Embryonic facial prominence (tissue), 1 donor: ENCODE data around the gene BLID.

Source experiments
- DNase-seq: peaks from one replicate; pipeline ENCODE4 v3.0.0-alpha.2; 2016; ENCODE audit errors: extremely low spot score

BLID gene

DNA sequence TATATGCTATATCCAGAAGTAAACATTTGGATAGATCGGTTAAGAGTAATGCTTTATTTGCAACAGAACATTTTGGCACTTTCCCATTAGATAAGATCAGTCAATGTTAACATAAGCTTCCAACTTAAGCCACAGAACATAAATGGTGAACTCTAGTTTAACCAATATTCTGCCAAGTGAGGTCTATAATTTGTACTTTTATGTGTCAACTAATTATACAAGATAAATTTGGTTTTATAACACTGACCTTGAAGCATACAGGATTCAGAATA lies 23.5 kb upstream of the BLID start:
- DNase-seq: no peak

DNA sequence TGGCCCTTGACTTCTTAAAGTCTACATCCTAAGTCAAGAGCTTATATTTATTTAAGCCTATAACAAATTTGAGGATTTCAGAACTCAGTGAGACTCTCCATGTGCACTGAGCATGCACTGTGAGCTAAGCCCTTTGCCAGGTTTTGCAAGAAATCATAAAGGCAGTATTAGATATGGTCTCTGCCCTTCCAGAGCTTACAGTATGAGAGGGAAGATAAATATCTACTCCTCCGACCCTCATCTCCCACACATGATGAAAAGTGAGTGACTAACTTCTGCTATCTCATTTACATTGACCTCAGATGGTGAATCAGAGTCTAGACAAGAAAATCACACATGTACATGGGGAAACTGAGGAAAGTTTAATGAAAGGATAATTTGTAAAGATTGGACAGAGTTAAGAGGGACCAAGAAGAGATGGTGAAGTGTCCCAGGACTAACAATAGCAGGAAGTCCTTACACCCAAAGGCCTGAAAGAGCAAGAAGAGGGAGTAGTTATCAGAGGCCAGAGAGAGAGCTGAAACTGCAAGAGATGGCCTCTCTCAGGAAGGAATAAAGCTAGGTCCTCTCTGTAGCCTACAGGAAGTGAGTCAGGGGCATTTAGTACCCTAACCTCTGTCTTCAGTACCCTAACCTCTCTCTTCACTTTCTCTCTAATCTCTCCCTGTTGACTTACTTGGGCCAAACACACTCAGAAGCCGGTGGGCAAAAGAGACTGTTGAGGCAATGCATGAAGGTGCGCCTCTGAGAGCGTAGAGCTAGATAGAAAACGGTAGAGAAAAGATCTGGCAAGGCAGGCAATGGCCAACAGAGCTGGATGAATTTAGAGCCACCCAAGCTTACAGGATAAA lies 23.0 kb upstream of the BLID start:
- DNase-seq: no peak

DNA sequence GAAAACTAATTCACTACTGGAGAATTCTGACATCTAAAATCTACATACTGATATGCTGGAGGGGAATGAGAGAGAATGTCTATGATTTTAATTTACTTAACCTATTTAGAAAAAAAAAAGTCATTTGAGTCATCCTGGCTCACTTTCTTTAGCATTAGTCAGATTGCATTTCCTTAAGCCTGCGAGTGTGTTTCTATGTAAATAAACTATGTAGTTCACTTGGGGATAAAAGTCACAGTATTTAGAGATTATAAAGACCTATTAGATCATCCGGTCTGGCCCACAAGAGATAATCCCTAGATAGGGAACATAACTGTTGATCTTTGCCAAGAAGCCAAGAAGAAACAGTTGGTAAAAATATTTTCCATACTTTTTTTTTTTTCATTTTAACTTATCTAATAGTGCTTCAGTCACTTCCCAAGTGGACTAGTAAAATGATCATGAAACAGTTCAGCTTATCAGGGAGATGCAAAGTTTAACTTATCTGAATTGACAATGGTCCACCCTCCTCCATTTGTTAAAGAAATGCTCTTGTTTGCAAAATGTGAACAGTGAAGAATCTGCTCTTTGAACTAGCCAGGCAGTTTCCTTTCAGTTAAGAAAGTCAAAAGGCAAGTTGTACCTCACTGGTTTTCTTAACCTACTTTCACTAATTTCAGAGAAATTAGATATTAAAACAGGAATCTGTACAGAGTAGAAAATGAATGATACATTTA lies 21.2 kb upstream of the BLID start:
- no peak for DNase-seq

DNA sequence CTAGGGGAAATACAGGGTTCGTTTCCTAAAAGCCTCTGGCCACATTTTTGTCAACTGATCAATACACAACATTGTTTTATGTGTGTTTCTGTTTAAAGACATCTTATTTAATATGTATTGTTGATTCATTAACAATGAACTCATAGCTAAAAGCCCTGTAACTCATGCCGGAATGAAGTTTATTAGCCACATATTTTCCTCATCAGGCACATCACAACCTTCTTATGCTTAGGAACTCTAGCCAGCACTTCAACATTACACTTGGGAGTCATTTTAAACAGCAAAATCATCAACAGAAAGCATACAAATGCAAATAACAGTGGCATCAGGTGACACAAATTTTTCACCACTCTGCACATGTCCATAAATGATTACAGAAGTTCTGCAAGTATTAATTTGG lies 15.1 kb upstream of the BLID start:
- no peak for DNase-seq

DNA sequence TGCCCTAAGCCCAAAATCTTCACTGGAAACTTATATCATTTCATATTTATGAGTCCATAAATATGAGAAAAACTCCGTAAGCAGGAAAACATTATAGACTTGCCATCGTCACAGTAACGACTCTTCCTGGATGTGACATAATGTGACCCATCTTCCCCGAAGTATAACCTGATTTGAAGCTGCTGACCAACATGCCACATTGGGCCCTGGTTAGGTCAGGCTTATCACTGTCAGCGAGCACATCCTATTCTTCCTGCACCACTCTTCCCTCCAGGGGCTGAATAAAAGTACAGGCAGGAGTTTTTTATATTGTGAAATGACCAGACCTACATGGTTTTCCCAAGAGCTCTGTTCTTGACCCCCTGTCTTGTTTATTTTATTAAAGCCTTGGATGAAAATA lies 12.1 kb upstream of the BLID start:
- no peak for DNase-seq

DNA sequence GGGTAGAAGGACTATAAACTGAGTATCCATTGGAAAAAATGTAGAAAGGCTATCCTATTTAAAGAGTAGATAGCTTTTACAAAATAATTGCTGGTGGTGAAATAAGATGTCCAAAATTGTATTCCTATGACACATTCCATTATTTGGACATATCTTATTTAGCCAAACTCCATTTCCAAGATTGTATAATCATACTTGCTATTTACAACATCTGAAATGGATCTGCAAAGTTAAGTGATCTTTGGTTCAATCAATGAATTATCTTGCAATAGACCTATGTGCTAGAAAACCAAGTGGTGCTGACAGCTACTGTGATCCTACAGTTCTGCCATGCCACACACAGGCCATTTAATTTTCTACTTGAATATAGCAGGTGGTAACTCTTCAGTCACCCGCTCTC lies 11.0 kb upstream of the BLID start:
- no peak for DNase-seq

DNA sequence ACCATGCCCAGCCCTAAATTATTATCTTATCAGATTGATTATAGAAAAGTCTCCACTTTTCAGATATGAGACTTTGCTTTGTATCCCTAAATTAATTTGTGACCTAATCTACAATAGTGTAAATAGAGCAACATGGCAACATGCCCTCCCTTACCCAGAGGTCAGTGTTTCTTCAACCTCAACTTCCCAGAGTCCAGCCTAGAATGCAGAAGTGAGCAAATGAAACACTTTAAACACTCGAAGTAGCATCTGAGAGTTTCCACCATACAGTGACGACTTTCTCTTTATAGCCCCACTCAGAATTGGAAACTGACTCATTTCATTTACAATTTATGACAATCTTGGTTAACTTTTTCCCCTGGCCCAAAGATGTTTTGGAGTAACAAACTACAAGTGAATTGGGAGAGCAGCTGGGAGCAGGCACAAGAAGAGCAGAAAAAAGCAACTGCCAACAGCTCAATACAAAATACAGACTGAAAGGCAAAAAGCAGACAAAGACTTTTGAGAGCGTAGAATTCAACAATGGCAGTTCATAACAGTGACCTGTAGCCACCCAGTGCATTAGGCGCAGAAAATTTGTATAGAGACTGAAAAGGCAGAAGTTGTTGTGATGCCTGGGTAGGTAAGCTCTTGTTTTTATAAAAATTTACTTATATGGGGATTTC lies 10.1 kb upstream of the BLID start:
- no peak for DNase-seq

DNA sequence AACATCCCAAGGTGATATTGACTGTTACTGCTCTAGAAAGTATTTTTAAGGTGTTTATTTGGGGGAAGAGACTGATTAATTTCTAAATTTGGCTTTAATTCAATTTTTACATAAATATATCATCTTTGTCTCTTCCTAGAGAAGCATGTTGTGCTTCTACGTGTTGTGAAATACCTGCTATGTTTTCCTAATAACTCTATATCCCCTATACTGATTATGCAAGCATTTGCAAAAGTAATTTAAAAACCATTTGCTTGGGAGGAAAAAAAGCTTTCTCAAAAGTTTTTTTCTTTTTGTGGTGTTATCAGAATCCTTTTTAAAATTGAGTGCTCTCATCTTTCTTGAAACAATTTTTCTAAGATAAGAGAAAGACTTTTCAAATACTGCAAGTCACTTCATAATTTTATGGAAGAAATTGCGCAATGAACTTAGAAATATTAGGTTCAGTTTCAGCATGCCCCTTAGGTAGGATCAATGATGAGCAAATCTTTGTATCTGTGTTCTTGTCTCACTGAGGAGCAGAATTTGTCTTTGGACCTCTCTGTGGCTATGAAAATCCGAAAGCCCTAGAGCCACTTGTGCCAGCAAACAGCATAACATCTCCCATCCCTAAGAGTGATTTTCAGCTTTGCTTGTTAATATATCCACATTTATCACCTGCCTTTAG lies 7.4 kb upstream of the BLID start:
- no peak for DNase-seq

DNA sequence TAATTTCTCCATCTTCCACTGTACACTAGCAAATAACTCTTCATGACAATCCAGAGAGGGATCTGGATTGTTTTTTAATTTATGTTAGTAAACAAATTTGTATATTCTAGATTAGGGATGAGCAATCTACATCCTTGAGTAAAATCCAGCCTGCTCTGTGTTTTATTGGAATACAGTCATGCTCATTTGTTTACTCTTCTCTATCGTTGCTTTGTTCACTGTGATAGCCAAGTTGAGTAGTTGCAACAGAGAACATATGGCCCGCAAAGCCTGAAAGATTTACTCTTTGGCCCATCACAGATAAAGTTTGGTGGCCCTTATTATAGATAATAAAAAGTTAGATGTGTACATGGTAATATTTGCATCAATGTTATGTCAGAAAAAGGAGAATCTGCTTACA lies 6.2 kb upstream of the BLID start:
- no peak for DNase-seq

DNA sequence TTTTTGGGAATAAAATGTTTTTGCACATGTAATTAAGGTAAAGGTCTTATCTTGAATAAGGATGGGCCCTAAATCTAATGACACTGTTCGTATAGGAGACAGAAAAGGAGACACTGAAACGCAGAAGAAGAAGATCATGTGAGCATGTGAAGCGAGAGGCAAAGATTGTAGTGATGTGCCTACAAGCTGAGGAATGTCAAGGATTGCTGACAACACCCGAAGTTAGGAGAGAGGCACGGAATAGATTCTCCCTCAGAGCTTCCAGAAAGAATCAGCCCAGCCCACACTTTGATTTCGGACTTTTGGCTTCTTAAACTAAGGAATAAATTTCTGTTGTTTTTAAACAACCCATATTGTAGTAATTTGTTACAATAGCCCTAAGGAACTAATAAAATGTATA lies 4.1 kb upstream of the BLID start:
- DNase-seq: no peak

DNA sequence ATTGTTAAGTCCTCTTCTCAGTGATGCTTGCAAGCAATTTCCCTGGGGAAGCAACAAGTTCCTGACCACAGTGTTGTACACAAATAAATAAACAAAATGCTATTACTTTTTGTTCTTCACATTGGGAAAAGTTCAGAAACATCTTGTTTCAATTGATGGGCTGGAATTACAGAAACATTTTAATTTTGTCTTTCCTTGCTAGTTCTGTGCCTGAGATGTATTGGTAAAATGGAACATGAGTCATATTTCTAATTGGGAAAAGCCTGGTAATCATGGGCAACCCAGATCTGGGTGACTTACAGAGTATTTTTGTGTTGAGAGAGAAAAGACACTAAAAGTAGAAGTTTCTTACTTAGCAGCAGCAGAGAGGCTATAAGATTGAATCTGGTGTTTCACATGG lies 576 bp upstream of the BLID start:
- no peak for DNase-seq

DNA sequence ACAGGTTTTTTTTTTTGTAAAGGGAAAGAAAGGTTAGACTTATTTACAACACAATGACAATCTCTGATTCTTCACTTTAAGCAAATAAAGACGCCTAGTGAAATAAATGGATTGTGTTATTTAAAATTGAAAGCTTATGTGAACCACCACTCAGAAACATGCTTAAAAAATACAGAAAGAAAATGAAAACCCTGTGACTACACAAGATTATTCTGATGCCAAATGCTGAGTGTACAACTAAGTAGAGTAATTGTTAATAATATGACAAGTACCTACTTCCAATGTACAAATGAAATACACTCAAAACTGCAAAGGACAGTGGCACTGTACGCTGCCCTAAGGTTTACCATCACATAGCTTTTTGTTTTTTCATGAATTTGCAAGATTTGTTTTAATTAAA lies 1.0 kb downstream of the BLID start:
- DNase-seq: no peak

DNA sequence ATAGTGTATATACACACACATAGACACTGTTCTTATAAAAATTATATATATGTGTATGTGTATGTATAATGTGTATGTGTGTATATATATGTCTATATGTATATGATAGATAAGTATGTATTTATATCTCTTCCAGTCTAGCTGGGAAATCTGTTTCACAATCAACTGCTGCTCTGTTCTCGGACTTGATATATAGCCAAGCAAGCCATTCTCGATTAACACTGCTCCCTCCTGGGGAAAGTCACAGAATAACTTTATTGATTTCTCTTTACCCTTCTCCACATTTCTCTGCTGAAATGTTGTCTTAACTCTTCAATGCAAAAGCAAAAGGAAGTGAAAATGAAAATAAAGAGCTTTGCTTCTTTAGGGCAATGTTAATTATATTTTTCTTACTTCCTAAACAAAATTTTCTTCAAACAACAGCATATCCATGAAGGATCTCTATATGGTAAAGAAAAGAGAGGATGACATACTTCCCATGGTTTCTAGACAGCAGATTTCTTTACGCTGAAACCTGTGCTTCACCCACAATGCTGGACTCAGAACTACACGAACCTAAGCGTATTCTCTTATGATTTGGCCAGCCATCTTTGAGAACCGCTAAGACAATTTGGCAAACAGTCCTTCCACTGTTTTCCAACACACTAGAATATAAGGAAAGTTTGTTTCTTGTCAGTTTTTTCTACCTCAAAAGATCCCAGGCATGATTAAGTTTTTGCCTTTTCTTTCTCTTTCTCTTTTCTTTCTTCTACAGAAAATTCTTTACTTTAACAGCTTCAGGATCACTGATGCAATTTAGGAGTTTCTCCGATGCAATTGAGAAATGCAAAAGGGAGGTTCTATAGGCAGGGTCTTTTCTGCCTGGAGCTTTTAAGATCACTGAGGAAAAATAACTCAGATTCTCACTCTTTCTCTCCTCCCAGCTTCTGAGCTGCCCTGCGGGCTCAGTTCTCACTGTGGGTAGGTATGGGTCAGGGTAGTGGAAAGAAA lies 1.9 kb downstream of the BLID start:
- DNase-seq: no peak

DNA sequence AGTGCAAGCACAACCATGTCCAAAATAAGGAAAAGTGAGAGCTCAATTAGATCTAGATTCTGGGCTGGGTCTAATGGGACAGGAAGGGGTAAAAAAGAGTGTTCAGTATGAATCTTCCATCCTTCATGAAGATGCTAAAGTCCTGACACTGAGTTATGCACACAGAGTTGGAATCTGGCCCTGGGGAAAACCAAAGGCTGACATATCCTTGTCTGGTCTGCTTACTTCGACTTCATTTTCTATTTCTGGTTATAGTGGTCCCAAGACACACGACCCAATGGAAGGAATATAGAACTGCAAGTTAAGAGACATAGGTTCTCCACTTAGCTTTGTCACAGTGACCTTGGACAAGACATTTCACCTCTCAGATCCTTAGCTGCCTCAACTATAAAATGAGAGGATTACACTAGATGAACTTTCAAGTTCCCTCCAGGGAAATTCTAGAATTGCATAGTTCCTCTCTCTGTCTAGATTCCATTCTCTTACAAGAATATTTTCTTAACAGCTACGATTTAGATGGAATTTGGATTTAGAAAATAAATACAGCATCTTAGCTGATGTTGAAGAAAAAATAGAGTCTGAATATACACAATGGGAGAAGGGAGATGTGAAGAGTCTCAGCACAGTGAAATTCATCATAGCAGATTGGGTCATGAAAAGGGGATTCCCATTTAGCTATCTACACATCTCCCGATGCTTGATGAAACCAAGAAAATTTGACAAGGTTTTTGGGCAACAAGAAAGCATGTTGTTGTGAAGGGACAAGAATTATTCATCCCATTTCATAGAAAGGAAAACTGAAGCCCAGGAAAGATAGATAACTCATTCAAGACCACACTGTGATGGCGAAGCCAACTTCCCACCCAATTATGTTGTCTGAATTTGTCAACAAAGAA lies 3.3 kb downstream of the BLID start:
- DNase-seq: no peak

DNA sequence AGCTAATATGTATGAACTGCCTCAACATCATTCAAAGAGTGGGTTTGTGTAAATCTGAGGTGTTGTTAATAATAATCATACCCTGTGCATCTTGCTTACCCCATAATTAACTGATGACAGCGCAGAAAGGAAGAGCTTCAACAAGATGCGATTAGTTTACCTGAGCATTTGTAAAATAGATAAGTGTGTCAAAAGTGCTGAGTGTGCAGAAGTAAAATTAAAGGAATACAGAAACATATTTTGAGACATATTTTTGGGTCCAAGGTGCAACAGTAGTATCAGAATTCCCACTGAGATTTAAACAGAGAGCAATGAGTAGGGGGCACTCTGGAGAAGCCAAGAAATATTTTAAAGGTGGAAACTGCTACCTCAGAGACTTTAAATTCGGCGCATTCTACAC lies 6.1 kb downstream of the BLID start:
- DNase-seq: no peak

DNA sequence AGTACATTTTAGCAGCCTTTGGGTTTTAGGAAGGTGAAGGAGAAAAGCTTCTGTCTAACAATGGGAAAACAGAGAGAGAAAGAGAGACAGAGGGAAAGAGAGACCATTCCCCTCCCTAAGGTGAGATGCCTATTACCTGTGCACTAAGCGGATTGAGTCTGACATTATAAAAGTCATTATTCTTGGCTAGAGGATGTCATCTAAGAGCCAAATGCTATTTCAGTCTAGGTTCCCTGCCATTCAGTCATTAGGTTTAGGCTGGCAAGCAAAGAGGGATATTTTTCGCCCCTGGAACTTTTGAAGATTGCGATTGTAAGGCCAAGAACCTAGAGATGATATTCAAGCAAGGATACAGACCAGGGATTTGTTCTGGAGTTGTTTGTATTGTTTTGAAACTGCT lies 7.2 kb downstream of the BLID start:
- DNase-seq: no peak

DNA sequence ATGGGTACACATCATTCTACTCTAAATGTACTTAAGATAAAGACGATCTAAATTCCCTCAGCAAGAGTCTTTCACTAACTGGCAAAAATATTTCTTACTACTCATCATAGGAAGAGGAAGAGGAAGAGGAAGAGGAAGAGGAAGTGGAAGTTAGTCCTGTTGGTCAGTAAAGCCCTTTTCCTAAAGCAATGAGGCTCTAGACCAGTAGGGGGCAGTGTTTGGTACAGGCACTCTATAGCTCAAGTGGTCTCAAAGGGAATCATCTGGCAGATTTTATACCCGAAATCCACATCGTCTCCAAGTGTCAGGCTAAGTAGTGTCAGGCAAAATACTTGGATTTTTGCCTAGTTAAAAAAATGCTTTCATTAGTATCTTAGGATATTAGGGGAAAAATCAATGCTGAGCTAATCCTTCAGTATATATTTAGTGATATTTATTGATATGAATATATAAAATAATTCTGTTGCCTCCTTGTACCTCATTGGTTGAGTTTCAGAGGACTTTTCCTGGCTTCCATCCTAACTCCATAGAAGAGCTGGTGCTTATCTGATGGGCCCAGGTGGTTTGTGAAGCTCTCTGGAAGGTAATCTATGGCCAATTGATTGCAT lies 7.7 kb downstream of the BLID start:
- DNase-seq: no peak

DNA sequence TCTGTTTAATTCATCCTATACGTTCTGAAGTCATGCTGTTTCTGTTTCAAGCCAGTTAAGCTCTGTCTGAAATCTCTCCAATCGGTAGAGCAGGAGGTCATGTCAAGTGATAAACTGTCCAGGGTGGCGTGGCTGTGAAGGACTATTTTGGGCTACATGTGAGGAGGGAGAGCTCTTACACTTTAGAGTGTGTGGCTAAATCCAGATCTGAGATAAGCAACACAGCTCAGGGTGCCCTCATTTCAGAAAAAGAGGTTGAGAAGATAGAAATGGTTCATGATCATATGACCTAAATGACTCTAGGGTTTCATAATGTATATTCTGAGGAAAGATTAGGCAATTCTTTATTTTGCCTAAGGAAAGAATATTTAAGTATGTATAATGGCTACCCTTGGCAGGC lies 8.4 kb downstream of the BLID start:
- DNase-seq: no peak

DNA sequence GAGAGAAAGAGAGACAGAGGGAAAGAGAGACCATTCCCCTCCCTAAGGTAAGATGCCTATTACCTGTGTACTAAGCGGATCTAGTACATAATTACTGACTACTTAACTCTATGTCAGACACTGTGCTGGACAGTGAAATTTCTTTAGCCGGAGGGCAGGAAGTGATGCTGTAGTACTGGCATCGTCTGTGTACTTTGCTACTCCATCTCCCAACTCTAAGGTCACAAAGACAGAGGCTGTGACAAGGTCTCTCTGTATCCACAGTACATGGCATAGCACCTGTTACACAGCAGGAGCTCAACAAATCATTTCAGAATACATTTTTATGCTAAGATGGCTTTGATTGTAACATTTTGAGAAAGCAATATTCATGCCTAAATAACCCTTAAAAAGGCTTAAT lies 9.0 kb downstream of the BLID start:
- no peak for DNase-seq
